ENCODE results near the gene RMI1.

The RMI1 gene

DNA sequence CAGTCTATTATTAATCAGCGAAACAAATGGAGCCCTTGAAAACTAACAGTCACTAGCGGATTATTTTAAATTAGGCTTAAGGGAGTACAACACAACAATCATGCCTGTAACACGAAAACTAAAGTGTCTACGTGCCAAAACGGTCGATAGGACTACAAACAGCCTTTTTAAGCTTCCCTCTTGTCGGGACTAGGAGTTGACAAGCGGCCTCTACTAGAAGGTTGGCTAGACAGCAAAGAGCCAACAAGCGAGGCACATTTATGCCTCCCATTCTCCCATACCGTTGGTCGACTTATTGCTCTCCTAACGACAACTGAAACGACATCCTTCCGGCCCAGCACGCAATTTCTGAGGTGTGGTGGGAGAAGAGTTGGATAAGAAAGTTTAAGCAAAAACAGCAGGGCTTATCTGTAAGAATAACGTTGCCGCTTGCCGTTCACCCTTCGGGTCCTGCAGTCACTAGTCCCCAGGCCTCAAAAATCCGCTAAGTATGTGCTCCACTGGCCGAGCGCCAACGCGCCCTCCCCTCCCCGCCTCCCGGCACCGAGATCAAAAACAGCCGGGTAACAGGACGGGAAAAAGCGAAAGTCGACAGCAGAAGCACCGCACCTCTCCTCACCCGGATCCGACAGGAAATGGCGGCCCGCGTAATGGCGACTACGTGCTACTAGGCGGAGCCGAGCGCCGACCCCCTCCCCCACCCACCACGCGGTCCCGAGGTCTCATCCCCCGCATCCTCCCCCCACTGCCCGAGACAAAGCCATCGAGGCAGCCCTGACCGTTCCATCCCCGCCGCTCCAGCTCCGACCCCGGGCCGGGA, 1.4 kb upstream of the RMI1 start:
- TF ChIP-seq GABPA (IDR thresholded peaks at IDR 0.05; ENCODE audit: low read depth) (no peak), POLR2AphosphoS5 (IDR thresholded peaks at IDR 0.05; ENCODE audit: low read depth) (peak; percentile 18; the same call in 1 of the 2 replicates), SPI1 (IDR thresholded peaks at IDR 0.05; ENCODE audit: borderline replicate concordance, low read depth) (no peak)
- TF ChIP-seq, protein P1, sequence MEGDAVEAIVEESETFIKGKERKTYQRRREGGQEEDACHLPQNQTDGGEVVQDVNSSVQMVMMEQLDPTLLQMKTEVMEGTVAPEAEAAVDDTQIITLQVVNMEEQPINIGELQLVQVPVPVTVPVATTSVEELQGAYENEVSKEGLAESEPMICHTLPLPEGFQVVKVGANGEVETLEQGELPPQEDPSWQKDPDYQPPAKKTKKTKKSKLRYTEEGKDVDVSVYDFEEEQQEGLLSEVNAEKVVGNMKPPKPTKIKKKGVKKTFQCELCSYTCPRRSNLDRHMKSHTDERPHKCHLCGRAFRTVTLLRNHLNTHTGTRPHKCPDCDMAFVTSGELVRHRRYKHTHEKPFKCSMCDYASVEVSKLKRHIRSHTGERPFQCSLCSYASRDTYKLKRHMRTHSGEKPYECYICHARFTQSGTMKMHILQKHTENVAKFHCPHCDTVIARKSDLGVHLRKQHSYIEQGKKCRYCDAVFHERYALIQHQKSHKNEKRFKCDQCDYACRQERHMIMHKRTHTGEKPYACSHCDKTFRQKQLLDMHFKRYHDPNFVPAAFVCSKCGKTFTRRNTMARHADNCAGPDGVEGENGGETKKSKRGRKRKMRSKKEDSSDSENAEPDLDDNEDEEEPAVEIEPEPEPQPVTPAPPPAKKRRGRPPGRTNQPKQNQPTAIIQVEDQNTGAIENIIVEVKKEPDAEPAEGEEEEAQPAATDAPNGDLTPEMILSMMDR (IDR thresholded peaks at IDR 0.05; ENCODE audit: insufficient read depth, low read length), result no peak
- TF ChIP-seq, protein P2, sequence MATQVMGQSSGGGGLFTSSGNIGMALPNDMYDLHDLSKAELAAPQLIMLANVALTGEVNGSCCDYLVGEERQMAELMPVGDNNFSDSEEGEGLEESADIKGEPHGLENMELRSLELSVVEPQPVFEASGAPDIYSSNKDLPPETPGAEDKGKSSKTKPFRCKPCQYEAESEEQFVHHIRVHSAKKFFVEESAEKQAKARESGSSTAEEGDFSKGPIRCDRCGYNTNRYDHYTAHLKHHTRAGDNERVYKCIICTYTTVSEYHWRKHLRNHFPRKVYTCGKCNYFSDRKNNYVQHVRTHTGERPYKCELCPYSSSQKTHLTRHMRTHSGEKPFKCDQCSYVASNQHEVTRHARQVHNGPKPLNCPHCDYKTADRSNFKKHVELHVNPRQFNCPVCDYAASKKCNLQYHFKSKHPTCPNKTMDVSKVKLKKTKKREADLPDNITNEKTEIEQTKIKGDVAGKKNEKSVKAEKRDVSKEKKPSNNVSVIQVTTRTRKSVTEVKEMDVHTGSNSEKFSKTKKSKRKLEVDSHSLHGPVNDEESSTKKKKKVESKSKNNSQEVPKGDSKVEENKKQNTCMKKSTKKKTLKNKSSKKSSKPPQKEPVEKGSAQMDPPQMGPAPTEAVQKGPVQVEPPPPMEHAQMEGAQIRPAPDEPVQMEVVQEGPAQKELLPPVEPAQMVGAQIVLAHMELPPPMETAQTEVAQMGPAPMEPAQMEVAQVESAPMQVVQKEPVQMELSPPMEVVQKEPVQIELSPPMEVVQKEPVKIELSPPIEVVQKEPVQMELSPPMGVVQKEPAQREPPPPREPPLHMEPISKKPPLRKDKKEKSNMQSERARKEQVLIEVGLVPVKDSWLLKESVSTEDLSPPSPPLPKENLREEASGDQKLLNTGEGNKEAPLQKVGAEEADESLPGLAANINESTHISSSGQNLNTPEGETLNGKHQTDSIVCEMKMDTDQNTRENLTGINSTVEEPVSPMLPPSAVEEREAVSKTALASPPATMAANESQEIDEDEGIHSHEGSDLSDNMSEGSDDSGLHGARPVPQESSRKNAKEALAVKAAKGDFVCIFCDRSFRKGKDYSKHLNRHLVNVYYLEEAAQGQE (IDR thresholded peaks at IDR 0.05; ENCODE audit: insufficient replicate concordance, low read depth), result peak; percentile 55
- peak in 1 of 2 experiments; percentile 83 for DNase-seq (ENCODE audit: low read depth in 1 of 2, low spot score in 1 of 2)
- Histone ChIP-seq H3K27ac (replicated peaks) (peak overlapping the region; percentile 100), H3K27me3 (ENCODE audit: insufficient read depth, poor library complexity, severe bottlenecking) (no peaks in the 10 kb centered on the region), H3K4me3 (replicated peaks; ENCODE audit: insufficient read depth, low read length) (peak overlapping the region; percentile 63)

DNA sequence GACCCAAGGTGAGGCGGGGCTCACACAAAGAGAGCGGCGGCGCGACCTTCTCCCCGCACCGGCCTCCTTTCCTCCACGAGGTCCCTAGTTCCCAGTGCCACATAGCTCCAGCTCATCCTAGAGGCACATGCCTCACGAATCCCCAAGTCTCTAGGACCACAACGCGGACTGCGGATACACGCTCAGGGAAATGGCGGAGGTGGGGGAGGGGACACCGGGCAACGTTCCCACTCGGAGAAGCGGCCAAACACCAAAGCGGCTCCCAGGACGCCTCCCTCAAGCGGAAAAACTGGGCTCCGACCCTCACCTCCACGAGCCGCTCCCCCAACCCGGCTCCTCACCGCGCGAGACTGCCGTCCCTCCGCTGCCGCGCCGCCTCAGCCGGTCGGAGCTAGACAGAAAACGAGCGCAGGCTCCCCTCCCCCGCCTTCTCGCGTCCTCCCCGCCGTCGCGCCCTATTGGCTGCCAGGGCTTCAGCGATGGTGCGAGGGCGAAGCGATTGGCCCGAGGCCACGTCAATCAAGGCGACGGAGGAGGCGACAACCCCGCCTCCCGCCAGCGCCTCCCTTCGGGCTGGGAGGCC, 702 bp upstream of the RMI1 start, which contains the start of gene HNRNPK:
Gene HNRNPK, minus strand, starts transcription at position 404 of the 583 bp plus-strand sequence. CDS start 1,963 bp downstream, outside the sequence.
- DNase-seq (ENCODE audit: low read depth in 1 of 2, low spot score in 1 of 2), result peak; percentile 96 to 98
- TF ChIP-seq, protein P2 (IDR thresholded peaks at IDR 0.05; ENCODE audit: insufficient replicate concordance, low read depth), result no peak
- TF ChIP-seq, protein P1 (IDR thresholded peaks at IDR 0.05; ENCODE audit: insufficient read depth, low read length), result no peak
- TF ChIP-seq GABPA (IDR thresholded peaks at IDR 0.05; ENCODE audit: low read depth), result 0 out of 2 replicates have a peak, but pooled peaks have one; percentile 6
- peak; percentile 94 for TF ChIP-seq POLR2AphosphoS5 (IDR thresholded peaks at IDR 0.05; ENCODE audit: low read depth)
- TF ChIP-seq SPI1 (IDR thresholded peaks at IDR 0.05; ENCODE audit: borderline replicate concordance, low read depth), result no peak

DNA sequence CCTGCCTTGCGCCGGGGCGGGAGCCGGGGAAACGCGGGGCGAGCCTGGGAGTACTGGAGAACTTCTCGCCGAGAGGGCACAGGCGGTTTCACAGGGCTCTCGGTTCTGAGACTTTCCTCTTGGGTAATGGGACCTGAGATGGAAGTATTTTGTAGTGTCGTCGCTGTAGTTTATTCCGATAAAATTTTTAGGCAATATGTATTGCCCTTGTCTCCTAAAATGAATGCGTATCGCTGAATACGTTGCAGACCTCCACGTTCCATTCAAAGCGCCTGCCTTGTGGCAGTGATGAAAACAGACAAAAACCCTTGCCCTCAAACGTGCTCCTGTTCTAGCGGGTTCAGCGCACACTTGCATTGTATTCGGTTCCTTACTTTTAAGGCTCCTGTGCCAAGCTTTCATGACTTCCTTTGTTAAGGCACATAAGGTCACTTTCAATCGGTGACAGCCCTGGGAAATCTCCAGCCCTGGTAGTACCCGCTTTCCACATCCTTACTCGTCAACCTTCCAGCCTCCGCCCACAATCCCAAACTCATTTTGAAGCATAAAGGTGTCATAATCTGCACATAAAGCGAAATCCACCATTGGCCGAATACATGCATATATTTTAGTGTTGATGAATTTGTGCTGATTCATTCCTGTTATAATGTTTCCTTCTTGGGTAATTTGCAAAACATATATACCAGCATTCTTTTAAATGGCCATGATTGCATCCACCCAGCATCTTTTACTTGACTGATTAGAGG, 694 bp downstream of the RMI1 start:
- peak in 1 of 2 experiments; percentile 62 for DNase-seq (ENCODE audit: low read depth in 1 of 2, low spot score in 1 of 2)
- no peaks in the 10 kb centered on the region for H3K27me3 ChIP-seq (ENCODE audit: insufficient read depth, poor library complexity, severe bottlenecking)
- peak overlapping the region; percentile 55 for H3K4me3 ChIP-seq (replicated peaks; ENCODE audit: insufficient read depth, low read length)
- TF ChIP-seq, protein P2 (IDR thresholded peaks at IDR 0.05; ENCODE audit: insufficient replicate concordance, low read depth), result no peak
- peak overlapping the region; percentile 100 for H3K27ac ChIP-seq (replicated peaks)

More for the DNA sequence above, 702 bp upstream of the RMI1 start, which contains the start of gene HNRNPK:
- H3K27ac ChIP-seq (replicated peaks), result peak within 1 kb of the TSS; percentile 100
- H3K4me3 ChIP-seq (replicated peaks; ENCODE audit: insufficient read depth, low read length), result peak within 1 kb of the TSS; percentile 63
- no peaks in the 10 kb centered on the region for H3K27me3 ChIP-seq (ENCODE audit: insufficient read depth, poor library complexity, severe bottlenecking)

Data from HL-60 (cell line).